SK-N-SH (cell line): Measurements from ENCODE around the gene CDH12. TPM values are rescaled to one million over a fixed set of nuclear protein-coding genes. Genes with fewer than 3 reads are reported as not detected.

Source experiments
- CTCF ChIA-PET: fragments of 300-600, 350-600 bp; formaldehyde crosslinking; extraction: SDS; loops from one replicate; lab custom pipeline; 2021; lab: Yijun Ruan, JAX
- POLR2A ChIA-PET: fragments of 350-600 bp; sonication (Branson Sonifier 250); formaldehyde crosslinking; extraction: SDS; loops from one replicate; lab custom pipeline; 2020; ENCODE audit warnings: antibody characterized with exemption, inconsistent platforms; lab: Yijun Ruan, JAX
- DNase-seq: peaks from one replicate; pipeline ENCODE4 v3.0.0; 2012
- H2AFZ ChIP-seq: fragments of 200-600 bp; sonication (generic); 2 replicates; pipeline ENCODE4 v1.8.1; 2016; ENCODE audit warnings: antibody characterized with exemption, mild to moderate bottlenecking, low read depth
- H3F3A ChIP-seq: fragments of 200-600 bp; sonication (generic); replicated peaks from 2 replicates; pipeline ENCODE3; 2016; ENCODE audit warnings: antibody characterized with exemption, mild to moderate bottlenecking; ENCODE audit not compliant: insufficient read depth
- H3K27ac ChIP-seq, 2 experiments: fragments of 200-500 bp in 1 of 2; fragments of 200-600 bp in 1 of 2; sonication (Bioruptor generic) in 1 of 2; sonication (generic), shearing (Covaris generic) in 1 of 2; 2 replicates each; pipeline versions ENCODE4 v1.5.1 to v1.6.1; 2014 to 2016; ENCODE audit warnings: low read depth in 2 of 2, inconsistent platforms in 1 of 2, low read length in 1 of 2, mild to moderate bottlenecking in 1 of 2, mixed read lengths in 1 of 2
- H3K27me3 ChIP-seq: fragments of 200-600 bp; sonication (generic), shearing (Covaris generic); 2 replicates; pipeline ENCODE4 v1.6.1; 2016; ENCODE audit warnings: mixed run types; ENCODE audit not compliant: insufficient read depth
- H3K36me3 ChIP-seq, 2 experiments: fragments of 200-500 bp in 1 of 2; fragments of 200-600 bp in 1 of 2; sonication (Bioruptor generic) in 1 of 2; sonication (generic) in 1 of 2; replicated peaks in 1 of 2; 2 replicates each; pipeline versions ENCODE3 to v1.5.1; 2014 to 2016; ENCODE audit warnings: low read length in 1 of 2, mild to moderate bottlenecking in 1 of 2; ENCODE audit not compliant: insufficient read depth in 2 of 2, control insufficient read depth in 1 of 2
- H3K4me1 ChIP-seq, 2 experiments: fragments of 200-500 bp in 1 of 2; fragments of 200-600 bp in 1 of 2; sonication (Bioruptor generic) in 1 of 2; sonication (generic), shearing (Covaris generic) in 1 of 2; 2 replicates each; pipeline versions ENCODE4 v1.5.1 to v1.6.1; 2014 to 2016; ENCODE audit warnings: low read depth in 1 of 2, low read length in 1 of 2, mixed run types in 1 of 2; ENCODE audit not compliant: insufficient read depth in 2 of 2, control insufficient read depth in 1 of 2
- H3K4me2 ChIP-seq: fragments of 200-600 bp; sonication (generic), shearing (Covaris generic); 2 replicates; pipeline ENCODE4 v1.6.1; 2017; ENCODE audit warnings: mixed run types
- H3K4me3 ChIP-seq, 2 experiments: fragments of 200-500 bp in 1 of 2; fragments of 200-600 bp in 1 of 2; sonication (Bioruptor generic) in 1 of 2; sonication (generic), shearing (Covaris generic) in 1 of 2; 2 replicates each; pipeline versions ENCODE4 v1.5.1 to v1.8.1; 2014 to 2016; ENCODE audit warnings: low read depth in 2 of 2, inconsistent platforms in 1 of 2, low read length in 1 of 2, mild to moderate bottlenecking in 1 of 2, mixed read lengths in 1 of 2, moderate library complexity in 1 of 2
- H3K79me2 ChIP-seq: fragments of 200-600 bp; sonication (generic); 2 replicates; pipeline ENCODE4 v1.8.1; 2017; ENCODE audit warnings: mild to moderate bottlenecking; ENCODE audit not compliant: insufficient read depth
- H3K9ac ChIP-seq: fragments of 200-600 bp; sonication (generic); 2 replicates; pipeline ENCODE4 v1.6.1; 2017; ENCODE audit warnings: mixed run types
- H3K9me2 ChIP-seq: fragments of 200-600 bp; sonication (generic); 2 replicates; pipeline ENCODE4 v1.6.1; 2017; ENCODE audit warnings: mixed run types
- H3K9me3 ChIP-seq: fragments of 200-600 bp; sonication (generic); 2 replicates; pipeline ENCODE4 v1.6.1; 2017; ENCODE audit warnings: mixed run types, mild to moderate bottlenecking, moderate library complexity
- H4K20me1 ChIP-seq: fragments of 200-600 bp; sonication (generic); 2 replicates; pipeline ENCODE4 v1.6.1; 2017; ENCODE audit warnings: mild to moderate bottlenecking, mixed run types; ENCODE audit not compliant: insufficient read depth
- FOXJ3 ChIP-seq: sonication (generic); formaldehyde crosslinking; IDR thresholded peaks from 2 replicates; pipeline ENCODE4 v1.5.1; 2020; ENCODE audit warnings: mild to moderate bottlenecking, missing genetic modification reagents
- GATA2 ChIP-seq: sonication (generic); formaldehyde crosslinking; IDR thresholded peaks from 2 replicates; pipeline ENCODE4 v1.5.0; 2020; ENCODE audit warnings: mild to moderate bottlenecking, missing genetic modification reagents
- JUND ChIP-seq: IDR thresholded peaks from 2 replicates; pipeline ENCODE4 v1.4.0; 2012
- NFIC ChIP-seq: IDR thresholded peaks from 2 replicates; pipeline ENCODE4 v1.4.0; 2012; ENCODE audit warnings: borderline replicate concordance
- PBX3 ChIP-seq: IDR thresholded peaks from 2 replicates; pipeline ENCODE4; 2012
- RCOR1 ChIP-seq: fragments of 150-350 bp; IDR thresholded peaks from 2 replicates; pipeline ENCODE4 v1.6.1; 2017; ENCODE audit warnings: antibody characterized with exemption, low read length
- REST ChIP-seq: IDR thresholded peaks from 2 replicates; pipeline ENCODE4 v1.6.1; 2012; ENCODE audit warnings: mild to moderate bottlenecking, low read depth, low read length, moderate library complexity
- RXRA ChIP-seq: IDR thresholded peaks from 2 replicates; pipeline ENCODE4 v1.4.0; 2012; ENCODE audit warnings: low read depth, mild to moderate bottlenecking, borderline replicate concordance
- SMC3 ChIP-seq: IDR thresholded peaks from 2 replicates; pipeline ENCODE4 v1.6.1; 2012; ENCODE audit warnings: low read depth, low read length, improper control_type of control experiment
- TAF1 ChIP-seq: IDR thresholded peaks from 2 replicates; pipeline ENCODE4 v1.6.1; 2012; ENCODE audit warnings: low read depth, mild to moderate bottlenecking, low read length, moderate library complexity, borderline replicate concordance
- TCF12 ChIP-seq: IDR thresholded peaks from 2 replicates; pipeline ENCODE4 v1.4.0; 2012
- TEAD4 ChIP-seq: IDR thresholded peaks from 2 replicates; pipeline ENCODE4 v1.4.0; 2012; ENCODE audit warnings: mild to moderate bottlenecking, borderline replicate concordance; ENCODE audit not compliant: insufficient read depth
- ZBTB33 ChIP-seq: IDR thresholded peaks from 2 replicates; pipeline ENCODE4 v1.4.0; 2012; ENCODE audit warnings: low read depth, borderline replicate concordance
- WGBS: methylation state at CpG from one replicate; pipeline ENCODE4 v1.1.6; 2017; ENCODE audit warnings: low lambda C conversion rate; 5-methylcytosine and 5-hydroxymethylcytosine counted together
- polyA plus RNA-seq, 3 experiments: library from polyadenylated mRNA; depleted of rRNA; stranded (reverse); fragments of >200 nt; gene quantifications; 2 replicates each; pipeline ENCODE4 v1.2.3, GENCODE V29; 2012
- TF ChIP-seq, protein P1 (sequence below): fragments of 150-350 bp; IDR thresholded peaks from 2 replicates; pipeline ENCODE4 v1.6.1; 2017; ENCODE audit warnings: antibody characterized with exemption, low read length, low read depth, borderline replicate concordance
- TF ChIP-seq, protein P2 (sequence below): IDR thresholded peaks from 2 replicates; pipeline ENCODE4 v1.4.0; 2012; ENCODE audit warnings: low read depth

The CDH12 gene
- polyA plus RNA-seq, 1 of the 3 experiments (the other 2 are of a cell fraction): not detected

DNA sequence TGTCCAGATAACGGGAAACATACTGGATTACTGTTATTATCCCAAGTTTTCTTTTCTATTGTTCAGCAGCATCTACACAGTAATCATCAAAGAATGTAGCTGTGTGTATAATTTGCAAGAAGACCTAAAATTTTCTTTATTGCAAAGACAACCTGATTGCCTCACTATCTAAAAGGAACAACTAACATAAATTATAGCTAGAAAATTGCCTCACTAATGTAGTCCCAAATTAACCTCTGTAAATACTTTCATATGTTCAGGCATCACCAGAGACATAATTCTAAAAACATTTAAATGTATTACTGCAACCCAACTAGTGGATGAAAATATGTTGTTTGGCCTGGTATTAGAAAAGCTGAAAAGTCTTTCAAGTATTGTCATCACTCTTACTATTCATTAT lies 275.4 kb downstream of the CDH12 start:
- no peak for TF ChIP-seq FOXJ3 (CRISPR knock-in tag)
- TF ChIP-seq, all 33 proteins: peak for 0
- POLR2A ChIA-PET: no interaction called here
- no peak overlapping the region for H3K9ac ChIP-seq

GRCh38 chr5:22577006-22577405 lies 276.1 kb downstream of the CDH12 start:
- Histone ChIP-seq H3K9me3 (no peaks in the 10 kb centered on the region), H3K4me1 (no peaks in the 10 kb centered on the region), H3F3A (no peaks in the 10 kb centered on the region)
- WGBS: 16% methylated on average over 5 of the region's 5 CpGs
- TF ChIP-seq, protein P1, sequence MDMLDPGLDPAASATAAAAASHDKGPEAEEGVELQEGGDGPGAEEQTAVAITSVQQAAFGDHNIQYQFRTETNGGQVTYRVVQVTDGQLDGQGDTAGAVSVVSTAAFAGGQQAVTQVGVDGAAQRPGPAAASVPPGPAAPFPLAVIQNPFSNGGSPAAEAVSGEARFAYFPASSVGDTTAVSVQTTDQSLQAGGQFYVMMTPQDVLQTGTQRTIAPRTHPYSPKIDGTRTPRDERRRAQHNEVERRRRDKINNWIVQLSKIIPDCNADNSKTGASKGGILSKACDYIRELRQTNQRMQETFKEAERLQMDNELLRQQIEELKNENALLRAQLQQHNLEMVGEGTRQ: no peak
- TF ChIP-seq TCF12: no peak
- TF ChIP-seq, all 33 proteins: peak for 0
- H3K27ac ChIP-seq: no peak overlapping the region
- no peaks in the 10 kb centered on the region for H3K36me3 ChIP-seq
- no peaks in the 10 kb centered on the region for H4K20me1 ChIP-seq
- DNase-seq: no peak
- H3K79me2 ChIP-seq: no peaks in the 10 kb centered on the region
- H2AFZ ChIP-seq: no peak overlapping the region
- no peak overlapping the region for H3K9ac ChIP-seq
- ChIA-PET CTCF (no interaction called here), POLR2A (no interaction called here)
- H3K4me3 ChIP-seq: no peak overlapping the region
- H3K9me2 ChIP-seq: 0 out of 2 replicates have a peak, but pooled peaks cover 4% of the 10 kb centered on the region
- no peak overlapping the region for H3K4me2 ChIP-seq
- H3K27me3 ChIP-seq: 0 out of 2 replicates have a peak, but pooled peaks cover 8% of the 10 kb centered on the region

More for the DNA sequence above, 275.4 kb downstream of the CDH12 start:
- H3K27ac ChIP-seq: no peak overlapping the region
- no peak overlapping the region for H2AFZ ChIP-seq
- no peaks in the 10 kb centered on the region for H3K9me3 ChIP-seq
- 0 out of 2 replicates have a peak, but pooled peaks cover 8% of the 10 kb centered on the region for H3K27me3 ChIP-seq
- 9% methylated on average over 1 of the region's 1 CpG for WGBS
- no peaks in the 10 kb centered on the region for H3K4me1 ChIP-seq
- CTCF ChIA-PET: no interaction called here
- no peak overlapping the region for H3K4me2 ChIP-seq
- no peaks in the 10 kb centered on the region for H3K36me3 ChIP-seq
- 0 out of 2 replicates have a peak, but pooled peaks cover 3% of the 10 kb centered on the region for H3K9me2 ChIP-seq
- no peak for DNase-seq
- no peaks in the 10 kb centered on the region for H3K79me2 ChIP-seq
- H3K4me3 ChIP-seq: no peak overlapping the region
- no peaks in the 10 kb centered on the region for H3F3A ChIP-seq
- no peaks in the 10 kb centered on the region for H4K20me1 ChIP-seq

DNA sequence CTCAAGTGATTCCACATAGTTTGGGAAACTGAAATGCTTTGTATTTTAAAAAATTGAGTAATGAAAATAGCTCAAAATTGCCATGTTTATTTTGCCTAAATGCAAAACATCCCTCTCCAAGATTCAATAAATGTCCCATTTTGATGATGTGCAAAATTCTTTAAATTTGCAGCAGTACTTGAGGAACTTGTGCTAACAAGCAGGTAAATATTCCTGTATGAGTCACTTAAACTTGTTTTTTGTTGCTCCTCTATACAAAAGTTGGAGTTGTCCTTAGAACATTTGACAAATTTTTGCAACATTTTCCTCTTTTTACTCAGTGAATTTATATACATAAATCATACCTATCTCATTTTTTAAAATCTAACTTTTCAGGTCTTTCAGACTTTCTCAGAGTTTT lies 280.2 kb downstream of the CDH12 start:
- Histone ChIP-seq H3K4me1 (no peaks in the 10 kb centered on the region), H3K9me2 (0 out of 2 replicates have a peak, but pooled peaks cover 4% of the 10 kb centered on the region), H3K4me2 (no peak overlapping the region), H3K9me3 (no peaks in the 10 kb centered on the region), H3F3A (no peaks in the 10 kb centered on the region), H3K27ac (no peak overlapping the region), H3K27me3 (peaks cover 5% of the 10 kb centered on the region; the same call in 1 of the 2 replicates), H3K36me3 (no peaks in the 10 kb centered on the region), H3K9ac (no peak overlapping the region), H3K79me2 (no peaks in the 10 kb centered on the region), H4K20me1 (no peaks in the 10 kb centered on the region), H3K4me3 (no peak overlapping the region), H2AFZ (no peak overlapping the region)
- CTCF ChIA-PET: no interaction called here
- POLR2A ChIA-PET: no interaction called here
- DNase-seq: no peak
- TF ChIP-seq PBX3: no peak
- no peak for TF ChIP-seq RXRA
- TF ChIP-seq JUND: no peak
- no peak for TF ChIP-seq GATA2 (CRISPR knock-in tag)
- no peak for TF ChIP-seq TEAD4
- TF ChIP-seq TAF1: no peak
- no peak for TF ChIP-seq SMC3
- no peak for TF ChIP-seq ZBTB33
- no peak for TF ChIP-seq NFIC
- no peak for TF ChIP-seq REST
- TF ChIP-seq, protein P2, sequence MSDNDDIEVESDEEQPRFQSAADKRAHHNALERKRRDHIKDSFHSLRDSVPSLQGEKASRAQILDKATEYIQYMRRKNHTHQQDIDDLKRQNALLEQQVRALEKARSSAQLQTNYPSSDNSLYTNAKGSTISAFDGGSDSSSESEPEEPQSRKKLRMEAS: no peak
- TF ChIP-seq RCOR1: no peak
- no peak for TF ChIP-seq FOXJ3 (CRISPR knock-in tag)
